GM23338 (cell line): Measurements from ENCODE around the gene RFC2. TPM values are rescaled to one million over a fixed set of nuclear protein-coding genes. Genes with fewer than 3 reads are reported as not detected.

Source experiments
- ATAC-seq: fragments of 200-7000 bp; cut with Tn5 transposase; 3 replicates; pipeline ENCODE4 v1.9.1; 2020
- DNase-seq: peaks from one replicate; pipeline ENCODE4 v3.0.0-alpha.2; 2015; ENCODE audit warnings: low spot score
- H2AFZ ChIP-seq: fragments of 200-600 bp; sonication (generic); 2 replicates; pipeline ENCODE4 v1.8.0; 2016; ENCODE audit warnings: antibody characterized with exemption, mild to moderate bottlenecking, moderate library complexity
- H3F3A ChIP-seq: fragments of 200-600 bp; sonication (generic); replicated peaks from 2 replicates; pipeline ENCODE4 v1.8.0; 2017; ENCODE audit warnings: antibody characterized with exemption, mixed run types, low read depth
- H3K27ac ChIP-seq: fragments of 200-600 bp; sonication (generic); 2 replicates; pipeline ENCODE4 v1.6.1; 2016; ENCODE audit warnings: low read depth
- H3K27me3 ChIP-seq: fragments of 200-600 bp; sonication (generic); 2 replicates; pipeline ENCODE4 v1.8.0; 2016; ENCODE audit warnings: mild to moderate bottlenecking, mixed run types, moderate library complexity; ENCODE audit not compliant: insufficient read depth
- H3K36me3 ChIP-seq: fragments of 200-600 bp; sonication (generic); 2 replicates; pipeline ENCODE4 v1.8.0; 2016; ENCODE audit warnings: mild to moderate bottlenecking; ENCODE audit not compliant: insufficient read depth
- H3K4me1 ChIP-seq: fragments of 200-600 bp; sonication (generic); 2 replicates; pipeline ENCODE4 v1.8.0; 2016; ENCODE audit warnings: mild to moderate bottlenecking, moderate library complexity; ENCODE audit not compliant: insufficient read depth
- H3K4me2 ChIP-seq: fragments of 200-600 bp; sonication (generic); 2 replicates; pipeline ENCODE4 v1.7.1; 2017; ENCODE audit warnings: mixed run types
- H3K4me3 ChIP-seq: fragments of 200-600 bp; sonication (generic); 2 replicates; pipeline ENCODE4 v1.6.1; 2016; ENCODE audit warnings: mixed run types
- H3K79me2 ChIP-seq: fragments of 200-600 bp; sonication (generic); replicated peaks from 2 replicates; pipeline ENCODE4 v1.8.0; 2017; ENCODE audit warnings: mild to moderate bottlenecking; ENCODE audit not compliant: insufficient read depth
- H3K9me2 ChIP-seq: fragments of 200-600 bp; sonication (generic); 2 replicates; pipeline ENCODE4 v1.8.0; 2017; ENCODE audit not compliant: insufficient read depth
- H4K20me1 ChIP-seq: fragments of 200-600 bp; sonication (generic); replicated peaks from 2 replicates; pipeline ENCODE4 v1.8.0; 2017; ENCODE audit warnings: mild to moderate bottlenecking; ENCODE audit not compliant: insufficient read depth
- H3K27ac Mint-ChIP-seq: 2 replicates; pipeline ENCODE4 v1.8.0; 2020; ENCODE audit warnings: inconsistent platforms, mild to moderate bottlenecking, moderate library complexity, mixed read lengths
- H3K27me3 Mint-ChIP-seq: 3 replicates; pipeline ENCODE4 v1.8.0; 2022; ENCODE audit warnings: low read depth, mild to moderate bottlenecking, moderate library complexity, mixed read lengths, inconsistent platforms; ENCODE audit not compliant: insufficient read depth, poor library complexity
- H3K36me3 Mint-ChIP-seq: 3 replicates; pipeline ENCODE4 v1.8.0; 2021; ENCODE audit warnings: low read depth, mild to moderate bottlenecking, inconsistent platforms, moderate library complexity, mixed read lengths
- H3K4me1 Mint-ChIP-seq: 3 replicates; pipeline ENCODE4 v1.8.0; 2020; ENCODE audit warnings: mild to moderate bottlenecking, inconsistent platforms, mixed read lengths
- H3K4me3 Mint-ChIP-seq: 3 replicates; pipeline ENCODE4 v1.8.0; 2021; ENCODE audit warnings: moderate library complexity, mild to moderate bottlenecking, inconsistent platforms, mixed read lengths
- H3K9me3 Mint-ChIP-seq: 3 replicates; pipeline ENCODE4 v1.8.0; 2020; ENCODE audit warnings: moderate library complexity, mild to moderate bottlenecking, inconsistent platforms, mixed read lengths
- CREB1 ChIP-seq: fragments of 250-450 bp; sonication (Bioruptor Pico); IDR thresholded peaks from 2 replicates; pipeline ENCODE4 v1.5.0; 2020; ENCODE audit warnings: low read depth, mild to moderate bottlenecking, moderate library complexity
- EZH2 ChIP-seq: fragments of 200-600 bp; sonication (generic); IDR thresholded peaks from one replicate; pipeline ENCODE4 v1.8.0; 2017; ENCODE audit warnings: antibody characterized with exemption, mild to moderate bottlenecking, low read depth; ENCODE audit not compliant: unreplicated experiment
- EZH2phosphoT487 ChIP-seq: fragments of 200-600 bp; sonication (generic); IDR thresholded peaks from one replicate; pipeline ENCODE4 v1.8.1; 2018; ENCODE audit warnings: antibody characterized with exemption; ENCODE audit not compliant: unreplicated experiment
- JUNB ChIP-seq: IDR thresholded peaks from one replicate; pipeline ENCODE4 v1.6.1; 2016; ENCODE audit warnings: antibody characterized with exemption; ENCODE audit not compliant: unreplicated experiment
- NANOG ChIP-seq: IDR thresholded peaks from 2 replicates; pipeline ENCODE4 v1.6.1; 2016; ENCODE audit warnings: antibody characterized with exemption, borderline replicate concordance
- POLR2AphosphoS5 ChIP-seq: IDR thresholded peaks from 2 replicates; pipeline ENCODE4 v1.6.1; 2016; ENCODE audit warnings: antibody characterized with exemption, low read depth
- ZNF331 ChIP-seq: fragments of 250-450 bp; sonication (Bioruptor Pico); IDR thresholded peaks from 2 replicates; pipeline ENCODE4 v1.5.0; 2020; ENCODE audit warnings: low read depth, mild to moderate bottlenecking, moderate library complexity
- polyA plus RNA-seq: library from polyadenylated mRNA; unstranded; fragments of >200 nt; fragmentation: Nextera tagmentation; extraction: Ambion mirVana; gene quantifications from 2 replicates; pipeline ENCODE4 v1.2.1, GENCODE V29; 2016
- total RNA-seq: library from RNA; depleted of rRNA; stranded (reverse); fragments of >200 nt; shearing (Covaris generic); gene quantifications from 2 replicates; pipeline ENCODE4 v1.2.3, GENCODE V29; 2014
- TF ChIP-seq, protein P1 (sequence below): IDR thresholded peaks from 2 replicates; pipeline ENCODE4 v1.6.1; 2016; ENCODE audit warnings: antibody characterized with exemption
- TF ChIP-seq, protein P2 (sequence below), 2 experiments: fragments of 200-600 bp in 1 of 2; sonication (generic) in 1 of 2; conservative IDR thresholded peaks; 2 replicates each; pipeline versions ENCODE4 v1.5.1 to v1.6.1; 2016 to 2017; ENCODE audit warnings: antibody characterized with exemption in 2 of 2, low read depth in 2 of 2, mild to moderate bottlenecking in 2 of 2, moderate library complexity in 1 of 2
- TF ChIP-seq, protein P3 (sequence below): IDR thresholded peaks from one replicate; pipeline ENCODE4 v1.6.1; 2018; ENCODE audit warnings: antibody characterized with exemption; ENCODE audit not compliant: unreplicated experiment

RFC2 gene
- total and polyA plus RNA-seq, 2 experiments from 2014 or later, result 56.4 to 75.2 TPM

DNA sequence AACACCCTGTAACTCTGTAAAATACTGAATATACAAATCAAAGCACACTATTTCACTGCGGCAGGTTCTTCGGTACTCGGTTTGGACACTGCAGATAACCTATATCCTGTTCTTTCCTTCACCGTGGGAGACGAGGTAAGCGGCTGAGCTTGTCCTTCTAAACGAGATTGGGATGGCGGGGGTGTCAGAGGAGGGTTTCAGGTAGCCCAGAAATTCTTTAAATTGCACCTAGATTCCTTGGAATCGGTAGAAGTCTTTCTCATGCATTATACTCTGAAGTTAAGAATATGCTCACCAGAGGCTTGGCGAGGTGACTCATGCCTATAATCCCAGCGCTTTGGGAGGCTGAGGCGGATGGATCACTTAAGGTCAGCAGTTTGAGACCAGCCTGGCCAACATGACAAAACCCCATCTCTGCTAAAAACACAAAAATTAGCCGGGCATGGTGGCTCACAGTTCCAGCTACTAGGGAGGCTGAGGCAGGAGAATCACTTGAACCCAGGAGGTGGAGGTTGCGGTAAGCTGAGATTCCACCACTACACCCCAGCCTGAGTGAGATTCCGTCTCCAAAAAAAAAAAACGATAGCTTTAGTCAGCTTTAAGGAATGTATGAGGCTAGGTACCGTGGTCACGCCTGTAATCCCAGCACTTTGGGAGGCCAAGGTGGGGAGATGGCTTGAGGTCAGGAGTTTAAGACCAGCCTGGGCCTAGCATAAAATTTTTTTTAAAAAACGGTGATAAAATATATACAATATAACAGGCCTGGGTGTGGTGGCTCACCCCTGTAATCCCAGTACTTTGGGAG lies 54.4 kb downstream of the RFC2 start:
- H3K36me3 ChIP-seq, result peaks cover 4% of the 10 kb centered on the region
- peak overlapping the region; percentile 47; the same call in 1 of the 2 replicates for H3K27ac Mint-ChIP-seq
- no peak overlapping the region for H3K4me3 ChIP-seq
- H3K36me3 Mint-ChIP-seq, result peaks cover 24% of the 10 kb centered on the region
- DNase-seq (peak; percentile 75), ATAC-seq (peak; percentile 21)
- H4K20me1 ChIP-seq, result peaks cover 10% of the 10 kb centered on the region
- no peak overlapping the region for H3K4me2 ChIP-seq
- peak overlapping the region; percentile 90 for H3K27ac ChIP-seq
- no peaks in the 10 kb centered on the region for H3K9me3 Mint-ChIP-seq
- H3K27me3 Mint-ChIP-seq, result peaks cover 2% of the 10 kb centered on the region
- no peak for TF ChIP-seq CREB1 (CRISPR knock-in tag)
- TF ChIP-seq, protein P1, sequence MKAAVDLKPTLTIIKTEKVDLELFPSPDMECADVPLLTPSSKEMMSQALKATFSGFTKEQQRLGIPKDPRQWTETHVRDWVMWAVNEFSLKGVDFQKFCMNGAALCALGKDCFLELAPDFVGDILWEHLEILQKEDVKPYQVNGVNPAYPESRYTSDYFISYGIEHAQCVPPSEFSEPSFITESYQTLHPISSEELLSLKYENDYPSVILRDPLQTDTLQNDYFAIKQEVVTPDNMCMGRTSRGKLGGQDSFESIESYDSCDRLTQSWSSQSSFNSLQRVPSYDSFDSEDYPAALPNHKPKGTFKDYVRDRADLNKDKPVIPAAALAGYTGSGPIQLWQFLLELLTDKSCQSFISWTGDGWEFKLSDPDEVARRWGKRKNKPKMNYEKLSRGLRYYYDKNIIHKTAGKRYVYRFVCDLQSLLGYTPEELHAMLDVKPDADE, result no peak
- TF ChIP-seq NANOG, result no peak
- TF ChIP-seq, protein P2, sequence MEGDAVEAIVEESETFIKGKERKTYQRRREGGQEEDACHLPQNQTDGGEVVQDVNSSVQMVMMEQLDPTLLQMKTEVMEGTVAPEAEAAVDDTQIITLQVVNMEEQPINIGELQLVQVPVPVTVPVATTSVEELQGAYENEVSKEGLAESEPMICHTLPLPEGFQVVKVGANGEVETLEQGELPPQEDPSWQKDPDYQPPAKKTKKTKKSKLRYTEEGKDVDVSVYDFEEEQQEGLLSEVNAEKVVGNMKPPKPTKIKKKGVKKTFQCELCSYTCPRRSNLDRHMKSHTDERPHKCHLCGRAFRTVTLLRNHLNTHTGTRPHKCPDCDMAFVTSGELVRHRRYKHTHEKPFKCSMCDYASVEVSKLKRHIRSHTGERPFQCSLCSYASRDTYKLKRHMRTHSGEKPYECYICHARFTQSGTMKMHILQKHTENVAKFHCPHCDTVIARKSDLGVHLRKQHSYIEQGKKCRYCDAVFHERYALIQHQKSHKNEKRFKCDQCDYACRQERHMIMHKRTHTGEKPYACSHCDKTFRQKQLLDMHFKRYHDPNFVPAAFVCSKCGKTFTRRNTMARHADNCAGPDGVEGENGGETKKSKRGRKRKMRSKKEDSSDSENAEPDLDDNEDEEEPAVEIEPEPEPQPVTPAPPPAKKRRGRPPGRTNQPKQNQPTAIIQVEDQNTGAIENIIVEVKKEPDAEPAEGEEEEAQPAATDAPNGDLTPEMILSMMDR (conservative IDR thresholded peaks at IDR 0.05; ENCODE audit: low read depth in 2 of 2), result no peak
- no peak for TF ChIP-seq EZH2phosphoT487
- no peak for TF ChIP-seq ZNF331 (CRISPR knock-in tag)
- TF ChIP-seq JUNB, result no peak
- no peak for TF ChIP-seq EZH2
- TF ChIP-seq, protein P3, sequence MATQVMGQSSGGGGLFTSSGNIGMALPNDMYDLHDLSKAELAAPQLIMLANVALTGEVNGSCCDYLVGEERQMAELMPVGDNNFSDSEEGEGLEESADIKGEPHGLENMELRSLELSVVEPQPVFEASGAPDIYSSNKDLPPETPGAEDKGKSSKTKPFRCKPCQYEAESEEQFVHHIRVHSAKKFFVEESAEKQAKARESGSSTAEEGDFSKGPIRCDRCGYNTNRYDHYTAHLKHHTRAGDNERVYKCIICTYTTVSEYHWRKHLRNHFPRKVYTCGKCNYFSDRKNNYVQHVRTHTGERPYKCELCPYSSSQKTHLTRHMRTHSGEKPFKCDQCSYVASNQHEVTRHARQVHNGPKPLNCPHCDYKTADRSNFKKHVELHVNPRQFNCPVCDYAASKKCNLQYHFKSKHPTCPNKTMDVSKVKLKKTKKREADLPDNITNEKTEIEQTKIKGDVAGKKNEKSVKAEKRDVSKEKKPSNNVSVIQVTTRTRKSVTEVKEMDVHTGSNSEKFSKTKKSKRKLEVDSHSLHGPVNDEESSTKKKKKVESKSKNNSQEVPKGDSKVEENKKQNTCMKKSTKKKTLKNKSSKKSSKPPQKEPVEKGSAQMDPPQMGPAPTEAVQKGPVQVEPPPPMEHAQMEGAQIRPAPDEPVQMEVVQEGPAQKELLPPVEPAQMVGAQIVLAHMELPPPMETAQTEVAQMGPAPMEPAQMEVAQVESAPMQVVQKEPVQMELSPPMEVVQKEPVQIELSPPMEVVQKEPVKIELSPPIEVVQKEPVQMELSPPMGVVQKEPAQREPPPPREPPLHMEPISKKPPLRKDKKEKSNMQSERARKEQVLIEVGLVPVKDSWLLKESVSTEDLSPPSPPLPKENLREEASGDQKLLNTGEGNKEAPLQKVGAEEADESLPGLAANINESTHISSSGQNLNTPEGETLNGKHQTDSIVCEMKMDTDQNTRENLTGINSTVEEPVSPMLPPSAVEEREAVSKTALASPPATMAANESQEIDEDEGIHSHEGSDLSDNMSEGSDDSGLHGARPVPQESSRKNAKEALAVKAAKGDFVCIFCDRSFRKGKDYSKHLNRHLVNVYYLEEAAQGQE, result no peak
- TF ChIP-seq POLR2AphosphoS5, result no peak
- peaks cover 4% of the 10 kb centered on the region; the same call in 2 of the 3 replicates for H3K4me1 Mint-ChIP-seq
- H3K9me2 ChIP-seq, result no peaks in the 10 kb centered on the region
- no peak overlapping the region for H3K4me3 Mint-ChIP-seq
- peaks cover 30% of the 10 kb centered on the region for H3F3A ChIP-seq
- no peak overlapping the region for H2AFZ ChIP-seq
- H3K79me2 ChIP-seq, result peaks cover 2% of the 10 kb centered on the region; the same call in 1 of the 2 replicates
- H3K4me1 ChIP-seq, result no peaks in the 10 kb centered on the region
- H3K27me3 ChIP-seq, result no peaks in the 10 kb centered on the region
